Coronary artery (tissue), 2 donors: ENCODE results near the gene IGLL5.
"Not testable (repeated sequence)": the region's sequence is repeated elsewhere in the genome, so short reads cannot be mapped to it uniquely, and the experiment has no call there.

ENCODE experiments used
- DNase-seq: peaks from one replicate; pipeline ENCODE4 v3.0.0-alpha.2; 2017; ENCODE audit warnings: low spot score
- H3K27ac ChIP-seq, 2 donors: fragments of 200-600 bp; sonication (generic); one replicate each; pipeline ENCODE4 v1.5.1; 2016 to 2019
- H3K4me3 ChIP-seq: fragments of 200-600 bp; sonication (generic); 2 replicates; pipeline ENCODE4 v1.5.1; 2016; ENCODE audit warnings: mild to moderate bottlenecking, moderate library complexity
- TF ChIP-seq, protein P1 (sequence below): fragments of 200-600 bp; sonication (generic); IDR thresholded peaks from one replicate; pipeline ENCODE4 v1.5.1; 2019; ENCODE audit warnings: antibody characterized with exemption

The IGLL5 gene

DNA sequence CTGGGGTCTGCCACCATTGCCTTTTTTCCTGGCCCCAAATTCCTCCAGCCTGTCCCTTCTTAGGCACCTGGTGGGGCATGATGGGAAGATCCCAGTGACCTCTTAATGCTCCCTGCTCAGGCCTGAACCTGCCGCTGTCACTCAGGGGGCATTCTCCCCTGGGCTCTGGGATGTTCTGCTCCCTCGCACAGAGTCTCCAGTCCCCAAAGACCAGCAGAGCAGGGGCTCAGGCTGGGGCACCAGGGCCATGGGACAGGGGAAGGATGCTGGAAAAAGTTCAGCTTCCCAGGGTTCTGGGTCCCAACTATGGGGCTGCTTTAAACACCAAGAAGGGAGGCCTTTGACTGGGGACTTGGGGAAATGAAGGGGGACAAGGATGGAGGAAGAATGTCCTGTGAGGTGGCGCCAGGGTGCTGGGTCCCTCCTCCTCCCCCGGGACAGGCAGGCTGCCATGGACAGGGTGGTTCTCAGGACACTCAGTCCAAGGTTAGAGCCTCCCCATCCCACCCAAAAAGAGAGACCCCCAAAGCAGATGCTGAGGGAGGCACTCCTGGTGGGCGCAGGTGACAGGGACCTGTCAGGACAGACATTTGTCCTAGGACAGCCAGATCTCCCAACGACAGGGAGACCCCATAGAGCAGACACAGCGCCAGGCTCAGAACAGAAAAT, 30.8 kb downstream of the IGLL5 start:
- DNase-seq, result no peak
- no peak overlapping the region for H3K4me3 ChIP-seq
- no peak overlapping the region for H3K27ac ChIP-seq
- TF ChIP-seq, protein P1, sequence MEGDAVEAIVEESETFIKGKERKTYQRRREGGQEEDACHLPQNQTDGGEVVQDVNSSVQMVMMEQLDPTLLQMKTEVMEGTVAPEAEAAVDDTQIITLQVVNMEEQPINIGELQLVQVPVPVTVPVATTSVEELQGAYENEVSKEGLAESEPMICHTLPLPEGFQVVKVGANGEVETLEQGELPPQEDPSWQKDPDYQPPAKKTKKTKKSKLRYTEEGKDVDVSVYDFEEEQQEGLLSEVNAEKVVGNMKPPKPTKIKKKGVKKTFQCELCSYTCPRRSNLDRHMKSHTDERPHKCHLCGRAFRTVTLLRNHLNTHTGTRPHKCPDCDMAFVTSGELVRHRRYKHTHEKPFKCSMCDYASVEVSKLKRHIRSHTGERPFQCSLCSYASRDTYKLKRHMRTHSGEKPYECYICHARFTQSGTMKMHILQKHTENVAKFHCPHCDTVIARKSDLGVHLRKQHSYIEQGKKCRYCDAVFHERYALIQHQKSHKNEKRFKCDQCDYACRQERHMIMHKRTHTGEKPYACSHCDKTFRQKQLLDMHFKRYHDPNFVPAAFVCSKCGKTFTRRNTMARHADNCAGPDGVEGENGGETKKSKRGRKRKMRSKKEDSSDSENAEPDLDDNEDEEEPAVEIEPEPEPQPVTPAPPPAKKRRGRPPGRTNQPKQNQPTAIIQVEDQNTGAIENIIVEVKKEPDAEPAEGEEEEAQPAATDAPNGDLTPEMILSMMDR, result no peak

DNA sequence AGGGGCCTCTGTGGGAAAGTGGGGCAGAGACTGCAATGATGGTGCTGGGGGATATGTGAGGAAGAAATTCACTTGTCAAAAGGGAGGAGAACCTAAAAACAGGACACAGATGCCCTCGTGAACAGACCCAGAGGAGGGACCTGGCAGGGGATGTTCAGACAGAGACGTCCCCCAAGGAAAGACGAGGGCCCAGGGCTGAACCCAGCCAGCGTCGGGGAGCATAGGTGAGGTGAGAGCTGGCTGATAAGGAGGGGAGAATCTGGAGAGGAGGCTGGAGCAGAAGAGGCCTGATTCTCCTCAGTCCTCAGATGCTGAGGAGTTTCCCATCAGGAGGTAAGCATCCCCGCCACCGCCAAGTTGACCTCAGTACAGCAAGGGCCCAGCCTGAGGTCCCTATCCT, 31.4 kb downstream of the IGLL5 start:
- TF ChIP-seq, protein P1, result no peak
- Histone ChIP-seq H3K27ac (no peak overlapping the region), H3K4me3 (no peak overlapping the region)
- DNase-seq, result no peak

DNA sequence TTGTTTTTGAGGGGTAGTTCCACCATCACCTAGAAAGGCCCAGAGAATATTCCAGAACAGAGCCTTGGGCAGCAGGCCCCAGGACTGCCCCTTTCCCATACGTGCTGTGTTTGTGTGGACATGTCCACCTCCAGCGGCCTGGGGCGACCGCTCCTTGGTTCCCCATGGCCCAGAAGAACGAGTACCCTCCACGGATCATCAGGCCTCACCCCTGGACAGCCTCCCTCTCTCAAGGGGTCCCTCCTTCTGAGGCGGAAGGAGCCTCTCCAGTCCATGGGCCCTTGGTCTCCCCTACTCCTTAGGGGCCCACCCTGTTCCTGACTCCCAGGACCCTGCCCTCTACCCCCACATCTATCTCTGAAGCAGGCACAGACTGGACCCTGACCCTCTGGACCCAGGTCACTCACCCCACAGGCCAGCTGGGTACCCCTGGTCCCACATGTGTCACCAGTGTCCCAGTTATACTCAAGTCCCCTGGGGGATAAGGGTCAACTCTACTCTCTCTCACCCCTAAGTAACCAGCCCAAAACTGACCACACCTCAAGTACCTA, 32.6 kb downstream of the IGLL5 start:
- no peak for DNase-seq
- TF ChIP-seq, protein P1, result no peak
- Histone ChIP-seq H3K27ac (no peak overlapping the region), H3K4me3 (no peak overlapping the region)

DNA sequence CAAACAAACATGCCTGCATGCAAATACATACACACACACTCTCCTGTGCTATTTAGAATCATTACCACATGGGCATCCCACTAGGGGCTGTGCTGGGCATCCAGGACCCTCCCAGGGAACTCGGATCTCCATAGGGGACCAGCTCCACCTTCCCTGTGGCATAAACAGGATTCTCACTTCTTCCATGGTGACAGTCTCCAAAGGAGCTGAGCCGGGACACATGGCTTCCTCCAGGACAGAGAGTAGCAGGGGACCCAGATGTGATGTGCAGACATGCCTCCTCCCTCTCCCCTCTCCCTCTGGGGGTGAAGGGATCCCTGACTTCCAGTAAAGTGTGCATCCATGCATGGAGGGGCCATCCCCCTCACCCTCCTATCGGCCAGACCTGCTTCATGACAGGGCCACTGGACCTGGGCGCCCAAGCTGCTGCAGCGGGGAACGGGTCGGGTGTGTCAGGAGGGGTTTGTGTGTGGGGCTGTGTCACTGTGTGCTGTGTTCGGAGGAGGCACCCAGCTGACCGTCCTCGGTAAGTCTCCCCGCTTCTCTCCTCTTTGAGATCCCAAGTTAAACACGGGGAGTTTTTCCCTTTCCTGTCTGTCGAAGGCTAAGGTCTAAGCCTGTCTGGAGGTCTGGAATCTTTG, 33.4 kb downstream of the IGLL5 start:
- TF ChIP-seq, protein P1, result no peak
- no peak for DNase-seq
- no peak overlapping the region for H3K4me3 ChIP-seq
- no peak overlapping the region for H3K27ac ChIP-seq

DNA sequence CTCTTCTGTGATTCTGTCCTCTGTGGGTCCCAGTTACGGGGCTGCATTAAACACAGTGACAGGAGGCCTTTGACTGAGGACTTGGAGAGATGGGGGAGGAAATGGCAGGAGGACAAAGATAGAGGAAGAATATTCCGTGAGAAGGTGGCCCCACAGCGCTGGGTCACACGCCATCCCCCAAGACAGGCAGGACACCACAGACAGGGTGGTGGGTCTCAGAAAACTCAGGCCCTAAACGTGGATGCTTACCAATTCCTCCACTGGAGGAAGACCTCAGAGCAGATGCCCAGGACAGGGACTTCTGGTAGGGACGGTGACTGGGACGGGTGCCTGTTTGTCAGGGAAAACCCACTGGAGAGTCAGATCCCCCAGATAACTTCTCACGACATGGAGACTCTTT, 34.0 kb downstream of the IGLL5 start:
- TF ChIP-seq, protein P1, result no peak
- no peak overlapping the region for H3K4me3 ChIP-seq
- no peak for DNase-seq
- H3K27ac ChIP-seq, result no peak overlapping the region

DNA sequence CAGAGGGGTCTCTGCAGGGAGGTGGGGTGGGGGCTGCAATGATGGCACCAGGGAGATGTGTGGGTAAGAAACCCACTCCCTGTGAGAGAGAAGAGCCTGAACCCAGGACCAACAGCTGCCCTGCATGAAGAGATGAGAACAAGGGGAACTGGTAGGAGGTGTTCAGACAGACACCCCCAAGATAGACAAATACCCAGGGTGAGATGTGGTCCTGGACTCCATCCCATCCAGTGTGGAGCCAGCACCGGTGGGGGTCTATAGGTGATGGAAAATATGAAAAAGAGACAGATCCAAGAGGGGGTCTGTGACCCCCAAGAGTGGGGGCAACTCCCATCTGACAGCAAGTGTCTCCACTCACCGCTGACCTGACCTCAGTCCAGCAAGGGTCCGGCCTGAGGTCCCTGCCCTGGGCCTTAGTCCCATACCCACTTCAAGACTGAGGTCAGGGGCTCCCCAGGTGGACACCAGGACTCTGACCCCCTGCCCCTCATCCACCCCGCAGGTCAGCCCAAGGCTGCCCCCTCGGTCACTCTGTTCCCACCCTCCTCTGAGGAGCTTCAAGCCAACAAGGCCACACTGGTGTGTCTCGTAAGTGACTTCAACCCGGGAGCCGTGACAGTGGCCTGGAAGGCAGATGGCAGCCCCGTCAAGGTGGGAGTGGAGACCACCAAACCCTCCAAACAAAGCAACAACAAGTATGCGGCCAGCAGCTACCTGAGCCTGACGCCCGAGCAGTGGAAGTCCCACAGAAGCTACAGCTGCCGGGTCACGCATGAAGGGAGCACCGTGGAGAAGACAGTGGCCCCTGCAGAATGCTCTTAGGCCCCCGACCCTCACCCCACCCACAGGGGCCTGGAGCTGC, 34.7 kb downstream of the IGLL5 start:
- H3K27ac ChIP-seq, DNase-seq, H3K4me3 ChIP-seq: not testable (repeated sequence)

DNA sequence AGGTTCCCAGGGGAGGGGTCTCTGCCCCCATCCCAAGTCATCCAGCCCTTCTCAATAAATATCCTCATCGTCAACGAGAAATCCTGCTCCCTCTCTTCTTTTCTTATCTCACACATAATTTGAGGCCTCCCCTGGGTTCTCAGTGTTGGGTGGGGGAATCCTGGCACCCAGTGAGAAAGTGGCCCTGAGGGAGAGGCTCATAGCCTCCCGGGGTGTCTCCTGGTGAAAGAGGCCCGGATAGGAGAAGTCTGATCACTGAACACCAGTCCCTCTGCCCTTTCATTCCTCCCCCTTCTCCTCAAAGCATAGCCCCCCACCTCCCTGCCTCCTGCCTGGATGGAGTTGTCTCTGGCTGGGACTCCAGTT, 35.3 kb downstream of the IGLL5 start:
- TF ChIP-seq, protein P1, result no peak
- H3K27ac ChIP-seq, result no peak overlapping the region
- DNase-seq, result no peak
- no peak overlapping the region for H3K4me3 ChIP-seq
